ENCODE results near the gene MPV17L2.
A peak's percentile ranks its signal among the peaks of the same experiment; 100 is the strongest.
"Not testable (repeated sequence)": the region's sequence is repeated elsewhere in the genome, so short reads cannot be mapped to it uniquely, and the experiment has no call there.

Gene MPV17L2

GRCh38 chr19:18193388-18194180 is 566 bp downstream of the MPV17L2 start:
- no peak for DNase-seq

GRCh38 chr19:18194181-18194530 is 1.1 kb downstream of the MPV17L2 start:
- DNase-seq: no peak

GRCh38 chr19:18194554-18195238 is 1.7 kb downstream of the MPV17L2 start:
- peak; percentile 6 for DNase-seq

GRCh38 chr19:18196511-18196845 is 3.5 kb downstream of the MPV17L2 start:
- no peak for DNase-seq

- DNase-seq: no peak
These were observed 4.3 kb downstream of the MPV17L2 start for GRCh38 chr19:18197306-18197705.

- DNase-seq: no peak
These were observed 4.9 kb downstream of the MPV17L2 start for GRCh38 chr19:18197941-18198340.

- no peak for DNase-seq
These were observed 5.4 kb downstream of the MPV17L2 start for GRCh38 chr19:18198374-18198773.

- no peak for DNase-seq
These were observed 9.4 kb downstream of the MPV17L2 start for GRCh38 chr19:18202397-18202777.

- peak; percentile 16 for DNase-seq
These were observed 9.9 kb downstream of the MPV17L2 start for GRCh38 chr19:18202778-18203407.

- DNase-seq: no peak
These were observed 10.4 kb downstream of the MPV17L2 start for GRCh38 chr19:18203408-18203862.

- peak; percentile 100 for DNase-seq
These were observed 10.9 kb downstream of the MPV17L2 start, which contains the start of gene RAB3A for GRCh38 chr19:18203863-18204393. Gene RAB3A, minus strand, starts transcription at chr19:18204042. Its CDS starts 1,302 bp downstream, at chr19:18202740.

- DNase-seq: no peak
These were observed 11.6 kb downstream of the MPV17L2 start for GRCh38 chr19:18204394-18205199.

- DNase-seq: peak; percentile 66
These were observed 12.3 kb downstream of the MPV17L2 start for GRCh38 chr19:18205200-18205892.

GRCh38 chr19:18206018-18206417 is 13.0 kb downstream of the MPV17L2 start:
- DNase-seq: no peak

GRCh38 chr19:18208098-18208951 is 15.3 kb downstream of the MPV17L2 start:
- peak; percentile 41 for DNase-seq

- DNase-seq: not testable (repeated sequence)
These were observed 16.9 kb downstream of the MPV17L2 start for GRCh38 chr19:18209912-18210311.

- no peak for DNase-seq
These were observed 18.7 kb downstream of the MPV17L2 start for GRCh38 chr19:18211683-18212082.

GRCh38 chr19:18214779-18215433 is 21.9 kb downstream of the MPV17L2 start:
- no peak for DNase-seq

- no peak for DNase-seq
These were observed 23.8 kb downstream of the MPV17L2 start for GRCh38 chr19:18216789-18217188.

GRCh38 chr19:18218159-18218558 is 25.1 kb downstream of the MPV17L2 start:
- DNase-seq: no peak

- DNase-seq: no peak
These were observed 25.6 kb downstream of the MPV17L2 start for GRCh38 chr19:18218600-18218999.
